HG02840 (cell line): ENCODE data around the gene PAPSS2.
"Not testable (repeated sequence)": the region's sequence is repeated elsewhere in the genome, so short reads cannot be mapped to it uniquely, and the experiment has no call there.

ENCODE experiments used
- ATAC-seq: cut with Tn5 transposase; IDR thresholded peaks from one replicate; pipeline ENCODE4 v1.9.1; 2021; ENCODE audit warnings: mild to moderate bottlenecking, moderate library complexity, moderate number of reproducible peaks; ENCODE audit not compliant: unreplicated experiment, low FRiP score

The PAPSS2 gene

DNA sequence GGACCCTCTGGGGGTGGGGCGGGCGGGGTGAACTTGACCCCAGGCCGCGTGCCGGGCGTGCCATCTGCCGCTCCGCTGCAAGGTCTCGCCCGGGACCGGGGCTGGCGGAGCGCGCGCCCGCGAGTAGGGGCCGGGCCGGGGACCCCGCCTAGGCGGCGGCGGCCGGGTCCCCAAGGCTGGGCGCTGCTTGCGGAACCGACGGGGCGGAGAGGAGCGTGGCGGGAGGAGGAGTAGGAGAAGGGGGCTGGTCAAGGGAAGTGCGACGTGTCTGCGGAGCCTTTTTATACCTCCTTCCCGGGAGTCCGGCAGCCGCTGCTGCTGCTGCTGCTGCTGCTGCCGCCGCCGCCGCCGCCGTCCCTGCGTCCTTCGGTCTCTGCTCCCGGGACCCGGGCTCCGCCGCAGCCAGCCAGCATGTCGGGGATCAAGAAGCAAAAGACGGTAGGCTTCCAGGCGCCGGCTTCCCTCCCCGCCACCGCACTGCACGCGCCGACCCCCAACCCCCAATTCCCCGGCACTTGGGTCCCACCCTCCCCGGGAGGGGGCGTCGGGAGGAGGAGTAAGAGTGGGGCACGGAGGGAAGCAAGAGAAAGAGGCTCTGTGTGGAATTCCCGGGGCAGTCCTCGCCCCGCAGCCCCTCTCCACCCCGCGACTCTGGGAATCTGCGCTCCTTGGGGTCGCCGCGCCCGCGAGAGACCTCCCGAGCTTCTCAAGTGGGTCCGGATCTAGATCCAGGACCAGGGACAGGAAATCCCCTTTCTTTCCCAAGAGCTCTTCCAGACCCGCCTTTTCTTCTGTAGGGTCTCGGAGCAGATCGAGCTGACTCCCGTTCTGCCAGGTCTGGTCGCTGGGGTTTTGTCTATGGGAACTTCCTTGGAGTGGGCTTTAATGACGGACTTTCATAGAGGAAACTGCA lies at the start of gene PAPSS2:
Gene PAPSS2, plus strand, starts transcription at position 308 of the 913 bp plus-strand sequence. Its CDS starts 104 bp downstream, at position 412.
- ATAC-seq = no peak

- not testable (repeated sequence) for ATAC-seq
These were observed 48.3 kb upstream of the PAPSS2 start for GRCh38 chr10:87611341-87611740.

DNA sequence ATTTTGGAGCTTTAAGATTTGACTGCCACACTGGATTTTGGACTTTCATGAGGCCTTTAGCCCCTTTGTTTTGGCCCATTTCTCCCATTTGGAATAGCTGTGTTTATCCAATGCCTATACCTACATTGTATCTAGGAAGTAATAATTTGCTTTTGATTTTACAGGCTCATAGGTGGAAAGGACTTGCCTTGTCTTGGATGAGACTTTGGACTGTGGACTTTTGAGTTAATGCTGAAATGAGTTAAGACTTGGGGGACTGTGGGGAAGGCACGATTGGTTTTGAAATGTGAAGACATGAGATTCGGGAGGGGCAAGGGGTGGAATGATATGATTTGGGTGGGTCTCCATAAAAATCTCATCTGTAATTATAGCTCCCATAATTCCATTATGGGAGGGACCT lies 47.6 kb upstream of the PAPSS2 start:
- no peak for ATAC-seq

DNA sequence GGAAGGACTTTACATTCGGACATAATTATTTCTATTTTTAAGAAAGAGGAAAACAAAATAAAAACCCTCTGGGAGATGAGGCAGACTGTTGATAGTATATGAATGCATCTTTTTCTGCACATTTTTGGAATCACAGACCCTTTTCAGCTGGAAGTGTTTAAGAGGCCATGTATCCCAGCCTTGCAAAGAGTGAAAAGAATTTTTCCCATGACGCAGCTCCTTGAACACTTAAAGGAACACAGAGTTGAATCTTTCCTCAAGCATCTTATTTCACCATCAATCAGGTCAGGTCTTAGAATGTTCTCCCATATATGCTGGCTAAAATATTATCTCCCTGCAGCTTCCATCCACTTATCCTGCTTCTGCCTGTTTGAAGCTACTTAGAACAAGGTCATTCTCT lies 45.9 kb upstream of the PAPSS2 start:
- ATAC-seq = no peak

DNA sequence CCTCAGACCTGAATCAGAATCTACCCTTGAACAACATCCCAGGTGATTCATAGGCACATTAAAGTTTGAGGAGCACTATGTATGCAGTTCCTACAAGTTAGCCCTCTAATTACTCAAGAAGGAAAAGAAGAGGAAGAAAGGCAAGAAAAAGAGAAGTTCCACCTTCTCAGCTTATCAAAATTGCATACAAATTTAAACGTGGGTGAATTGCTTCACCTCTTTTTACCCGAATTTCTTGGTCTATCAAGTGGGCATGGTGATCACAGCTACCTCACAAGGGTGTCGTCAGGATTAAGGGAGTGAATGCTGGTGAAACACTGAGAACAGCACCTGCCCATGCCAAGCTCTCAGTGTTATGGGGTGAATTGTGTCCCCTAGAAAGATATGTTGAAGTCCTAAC lies 43.8 kb upstream of the PAPSS2 start:
- no peak for ATAC-seq

- no peak for ATAC-seq
These were observed 42.2 kb upstream of the PAPSS2 start for GRCh38 chr10:87617503-87617902.

DNA sequence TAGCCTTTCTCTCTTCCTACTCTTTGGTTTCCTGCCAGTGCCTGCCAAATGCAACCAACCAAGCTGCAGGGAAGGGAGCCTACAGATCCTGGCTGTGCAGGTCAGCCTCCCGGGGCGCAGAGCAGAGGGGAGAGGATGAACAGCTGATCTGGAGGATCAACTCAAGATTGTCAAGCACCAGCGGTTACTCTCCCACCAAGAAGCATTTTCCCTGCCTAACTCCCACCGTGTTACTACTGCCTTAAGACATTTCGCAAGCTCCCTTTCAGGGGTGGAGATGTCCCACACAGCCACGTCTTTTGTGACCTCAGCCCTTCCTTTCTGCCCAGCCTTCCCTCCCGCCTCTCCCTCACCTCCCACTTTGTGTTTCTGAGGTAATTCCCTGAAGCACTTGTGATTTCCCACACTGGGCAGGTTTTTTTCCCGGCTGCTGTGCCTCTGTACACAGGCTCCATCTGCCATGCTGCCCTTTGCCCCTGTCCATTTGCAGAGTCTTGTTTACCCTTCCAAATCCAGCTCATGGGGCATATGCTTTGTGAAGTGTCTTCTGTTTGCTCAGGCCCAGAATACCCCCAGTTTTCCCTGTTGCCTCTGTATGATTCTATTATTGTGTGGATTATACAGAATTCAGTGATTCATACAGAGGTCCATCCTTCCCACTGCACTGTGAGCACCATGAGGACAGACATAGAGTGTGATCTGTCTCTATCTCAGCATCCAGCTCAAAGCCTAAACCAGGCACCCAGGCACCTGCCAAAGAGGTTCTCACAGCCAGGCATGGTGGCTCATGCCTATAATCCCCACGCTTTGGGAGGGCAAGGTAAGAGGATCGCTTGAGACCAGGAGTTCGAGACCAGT lies 40.9 kb upstream of the PAPSS2 start:
- no peak for ATAC-seq

GRCh38 chr10:87619705-87620104 lies 40.0 kb upstream of the PAPSS2 start:
- ATAC-seq = no peak

GRCh38 chr10:87621440-87621839 lies 38.2 kb upstream of the PAPSS2 start:
- ATAC-seq = not testable (repeated sequence)

DNA sequence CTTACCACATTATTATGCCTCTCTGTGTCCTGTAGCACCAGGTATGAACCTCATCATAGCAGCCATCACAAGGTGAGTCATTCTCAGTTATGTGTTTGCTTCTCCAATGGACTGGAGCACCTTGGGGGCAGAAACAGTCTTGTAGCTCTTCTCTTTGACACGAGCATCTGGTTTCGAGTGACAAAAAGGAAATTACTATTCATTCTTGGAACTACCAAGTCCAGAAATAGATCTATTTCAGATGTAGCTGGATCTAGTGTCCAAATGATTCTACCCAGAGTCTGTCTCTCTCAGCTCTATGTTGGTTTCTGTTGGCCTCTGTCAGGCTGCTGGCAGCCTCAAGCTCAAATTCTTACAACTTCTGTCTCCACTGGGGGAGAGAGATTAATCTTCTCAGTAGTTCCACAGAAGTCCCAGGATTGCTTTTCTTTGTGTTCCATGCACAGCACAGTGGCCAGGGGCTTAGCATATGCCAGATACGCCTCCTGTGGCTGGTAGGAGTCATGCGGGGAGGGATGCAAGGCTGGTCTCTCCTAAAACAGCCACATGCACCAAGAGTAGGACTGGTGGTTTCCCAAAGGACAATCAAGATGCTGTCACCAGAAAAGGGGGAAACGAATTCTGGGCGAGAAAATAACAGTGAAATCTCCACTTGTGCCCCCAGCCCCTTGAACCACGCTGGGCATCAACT lies 37.2 kb upstream of the PAPSS2 start:
- no peak for ATAC-seq

DNA sequence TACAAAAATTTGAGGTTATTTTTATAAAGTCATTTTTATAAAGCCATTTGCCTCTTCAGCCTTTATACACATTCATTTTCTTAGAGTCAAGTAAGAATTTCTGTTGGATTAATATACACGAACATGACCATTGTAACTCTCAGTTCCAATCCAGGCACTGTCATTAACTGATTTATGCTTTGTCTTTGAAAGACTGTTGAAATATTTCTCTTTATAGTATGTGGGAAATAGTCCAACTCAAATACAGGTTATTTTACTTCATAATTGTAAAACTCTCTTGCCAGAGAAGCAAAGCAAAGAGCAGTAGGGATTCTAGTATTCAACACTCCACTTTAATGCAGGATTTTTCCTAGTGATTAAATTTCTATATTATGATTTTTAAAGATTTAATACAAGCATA lies 36.5 kb upstream of the PAPSS2 start:
- no peak for ATAC-seq

GRCh38 chr10:87625661-87626060 lies 34.0 kb upstream of the PAPSS2 start:
- ATAC-seq = no peak

- ATAC-seq = no peak
These were observed 33.2 kb upstream of the PAPSS2 start for GRCh38 chr10:87626422-87626892.

DNA sequence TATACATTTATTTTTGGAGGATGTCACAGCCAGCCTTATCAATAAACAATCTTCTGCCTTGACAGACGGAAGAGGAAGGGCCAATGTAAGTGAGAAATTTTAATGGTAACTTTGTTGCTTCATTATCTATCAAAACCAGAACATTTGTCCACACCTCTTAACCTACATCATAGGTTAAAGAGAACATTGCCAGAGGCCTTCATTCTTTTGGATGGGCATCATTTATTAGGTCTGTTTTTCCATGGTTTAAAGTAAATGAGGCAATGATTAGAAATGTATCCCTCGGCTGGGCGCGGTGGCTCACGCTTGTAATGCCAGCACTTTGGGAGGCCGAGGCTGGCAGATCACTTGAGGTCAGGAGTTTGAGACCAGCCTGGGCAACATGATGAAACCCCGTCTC lies 29.5 kb upstream of the PAPSS2 start:
- no peak for ATAC-seq

DNA sequence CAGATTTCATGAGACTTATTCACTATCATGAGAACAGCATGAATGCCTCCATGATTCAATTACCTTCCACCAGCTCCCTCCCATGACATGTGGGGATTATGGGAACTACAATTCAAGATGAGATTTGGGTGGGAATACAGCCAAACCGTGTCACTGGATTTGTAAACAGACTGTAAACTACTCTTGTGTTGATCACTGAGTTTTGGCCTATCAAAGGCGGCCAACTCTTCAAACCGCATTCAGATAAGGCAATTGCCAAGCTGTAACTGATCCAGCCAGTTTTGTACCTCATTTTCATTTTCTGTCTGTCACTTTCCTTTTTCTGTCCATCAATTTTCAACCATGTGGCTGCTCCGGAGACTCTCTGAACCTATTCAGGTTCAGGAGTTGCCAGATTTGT lies 27.2 kb upstream of the PAPSS2 start:
- ATAC-seq = no peak

- ATAC-seq = no peak
These were observed 25.4 kb upstream of the PAPSS2 start for GRCh38 chr10:87634311-87634710.

- ATAC-seq = no peak
These were observed 24.0 kb upstream of the PAPSS2 start for GRCh38 chr10:87635498-87636312.

DNA sequence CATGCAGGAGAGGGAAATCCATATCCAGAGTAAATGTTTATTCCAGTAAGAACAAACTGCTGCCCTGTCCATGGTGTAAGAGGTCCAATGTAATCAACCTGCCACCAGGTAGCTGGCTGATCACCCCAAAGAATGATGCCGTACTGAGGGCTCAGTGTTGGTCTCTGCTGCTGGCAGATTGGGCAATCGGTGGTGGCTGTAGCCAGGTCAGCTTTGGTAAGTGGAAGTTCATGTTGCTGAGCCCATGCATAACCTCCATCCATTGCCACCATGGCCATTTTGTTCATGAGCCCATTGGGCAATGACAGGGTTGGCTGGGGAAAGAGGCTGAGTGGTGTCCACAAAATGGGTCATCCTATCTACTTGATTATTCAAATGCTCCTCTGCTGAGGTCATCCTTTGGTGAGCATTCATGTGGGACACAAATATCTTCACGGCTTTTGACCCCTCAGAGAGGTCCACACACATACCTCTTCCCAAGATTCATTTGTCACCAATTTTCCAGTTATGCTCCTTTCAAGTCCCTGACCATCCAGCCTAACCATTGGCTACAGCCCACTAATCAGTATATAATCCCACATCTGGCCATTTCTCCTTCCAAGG lies 23.3 kb upstream of the PAPSS2 start:
- no peak for ATAC-seq

DNA sequence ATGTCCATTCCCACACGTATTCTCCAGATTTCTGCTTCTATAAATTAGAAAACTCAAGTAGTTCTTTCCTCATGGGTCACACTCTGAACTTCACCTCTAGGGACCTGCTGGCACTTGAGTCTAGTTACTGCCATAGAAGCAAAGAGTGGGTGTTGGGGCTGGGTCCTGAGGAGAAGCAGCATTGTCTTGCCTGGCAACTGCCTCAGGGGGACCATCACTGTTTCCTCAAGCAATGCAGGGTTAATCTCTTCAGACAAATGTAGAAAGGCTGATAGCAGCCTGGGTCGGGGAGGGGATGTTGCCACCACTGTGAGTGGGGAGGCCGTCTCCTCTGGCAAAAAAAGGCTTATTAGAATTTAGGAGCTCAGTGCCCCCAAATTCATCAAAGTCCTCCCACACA lies 20.2 kb upstream of the PAPSS2 start:
- ATAC-seq = no peak
